K562 (cell line): ENCODE data around the gene POLD2. TPM values are rescaled to one million over a fixed set of nuclear protein-coding genes. Genes with fewer than 3 reads are reported as not detected.

Source experiments
- ATAC-seq: fragments of 200-7000 bp; cut with Tn5 transposase; 3 replicates; pipeline ENCODE4 v1.9.1; 2020; ENCODE audit warnings: moderate library complexity
- BruUV-seq: library from RNA; stranded (reverse); fragments of 400-500 nt; replicated peaks from 2 replicates; lab custom pipeline; 2021; lab: Mats Ljungman, UMichigan
- CTCF ChIA-PET: fragments of 300-600 bp; formaldehyde crosslinking; extraction: SDS; loops from one replicate; lab custom pipeline; 2021; ENCODE audit warnings: low intra/inter-chr PET ratio; lab: Yijun Ruan, JAX
- POLR2A ChIA-PET: fragments of 300-600, 350-650 bp; sonication (Branson Sonifier 250); formaldehyde crosslinking; extraction: SDS; loops from one replicate; lab custom pipeline; 2021; ENCODE audit warnings: antibody characterized with exemption, inconsistent platforms; lab: Yijun Ruan, JAX
- DNase-seq, 4 experiments: peaks; one replicate each; pipeline versions ENCODE4 v3.0.0 to v3.0.0-alpha.2; 2011 to 2018; ENCODE audit warnings: low spot score in 3 of 4, mixed read lengths in 3 of 4; ENCODE audit errors: extremely low read depth in 1 of 4
- FAIRE-seq: peaks from 2 replicates; lab custom pipeline; 2011; peaks lifted over from hg19 to GRCh38; lab: Jason Lieb, UNC
- H2AFZ ChIP-seq: 2 replicates; pipeline ENCODE4 v1.6.0; 2011; ENCODE audit warnings: low read depth, low read length, control low read depth, inconsistent platforms
- H3K27ac ChIP-seq: fragments of 200-600 bp; 3 replicates; pipeline ENCODE4 v1.8.0; 2011; ENCODE audit warnings: low read depth, mild to moderate bottlenecking, control low read depth, inconsistent platforms, low read length, moderate library complexity, mixed read lengths; ENCODE audit errors: extremely low read depth
- H3K27me3 ChIP-seq, 2 experiments: fragments of 300-600 bp in 1 of 2; 2 replicates in 1 of 2; 3 replicates in 1 of 2; pipeline versions ENCODE4 v1.6.0 to v1.8.0; 2011; ENCODE audit warnings: inconsistent platforms in 2 of 2, low read length in 2 of 2, mild to moderate bottlenecking in 1 of 2, mixed read lengths in 1 of 2, moderate library complexity in 1 of 2; ENCODE audit not compliant: control insufficient read depth in 2 of 2, insufficient read depth in 2 of 2
- H3K36me3 ChIP-seq: fragments of 300-600 bp; 3 replicates; pipeline ENCODE4 v1.8.0; 2011; ENCODE audit warnings: mild to moderate bottlenecking, low read length, inconsistent platforms; ENCODE audit not compliant: control insufficient read depth, insufficient read depth
- H3K4me1 ChIP-seq, 2 experiments: fragments of 200-600 bp in 1 of 2; replicated peaks in 1 of 2; 2 replicates in 1 of 2; 3 replicates in 1 of 2; pipeline versions ENCODE4 v1.5.1 to v1.8.0; 2011; ENCODE audit warnings: inconsistent platforms in 2 of 2, low read length in 2 of 2, mild to moderate bottlenecking in 1 of 2, mixed read lengths in 1 of 2, moderate library complexity in 1 of 2; ENCODE audit not compliant: control insufficient read depth in 2 of 2, insufficient read depth in 2 of 2
- H3K4me2 ChIP-seq: 2 replicates; pipeline ENCODE4 v1.6.1; 2011; ENCODE audit warnings: low read length, control low read depth, inconsistent platforms, mixed read lengths; ENCODE audit not compliant: insufficient read depth
- H3K4me3 ChIP-seq: fragments of 200-600 bp; sonication (generic), shearing (Covaris generic); 2 replicates; pipeline ENCODE4 v1.5.1; 2016; ENCODE audit warnings: control low read depth, inconsistent platforms
- H3K79me2 ChIP-seq: fragments of 200-600 bp; 3 replicates; pipeline ENCODE4 v1.8.0; 2011; ENCODE audit warnings: low read length, inconsistent platforms; ENCODE audit not compliant: control insufficient read depth, insufficient read depth
- H3K9ac ChIP-seq, 2 experiments: 2 replicates each; pipeline versions ENCODE4 v1.6.0 to v1.6.1; 2011; ENCODE audit warnings: low read depth in 2 of 2, low read length in 2 of 2, control low read depth in 1 of 2, inconsistent platforms in 1 of 2, mild to moderate bottlenecking in 1 of 2, mixed read lengths in 1 of 2; ENCODE audit not compliant: insufficient read depth in 1 of 2
- H3K9me1 ChIP-seq: one replicate; pipeline ENCODE4 v1.6.0; 2011; ENCODE audit warnings: inconsistent platforms, mild to moderate bottlenecking, low read length, moderate library complexity; ENCODE audit not compliant: control insufficient read depth, insufficient read depth
- H3K9me3 ChIP-seq: replicated peaks from 2 replicates; pipeline ENCODE4 v1.5.1; 2011; ENCODE audit warnings: low read depth, low read length, inconsistent platforms; ENCODE audit not compliant: control insufficient read depth, insufficient read depth
- H4K20me1 ChIP-seq: replicated peaks from 2 replicates; pipeline ENCODE4 v1.6.1; 2011; ENCODE audit warnings: low read length, inconsistent platforms, mixed read lengths; ENCODE audit not compliant: control insufficient read depth, insufficient read depth
- BMI1 ChIP-seq: fragments of 150-350 bp; IDR thresholded peaks from 2 replicates; pipeline ENCODE4 v1.6.1; 2014; ENCODE audit warnings: low read length
- CEBPG ChIP-seq, 3 experiments: fragments of 200-800 bp in 1 of 3; sonication (Bioruptor generic) in 1 of 3; sonication (generic) in 1 of 3; formaldehyde crosslinking in 1 of 3; IDR thresholded peaks in 2 of 3; conservative IDR thresholded peaks in 1 of 3; 2 replicates each; pipeline versions ENCODE4 v1.6.1 to v1.8.0; 2016 to 2022; ENCODE audit warnings: missing compliant biosample characterization in 2 of 3, missing genetic modification characterization in 2 of 3, mild to moderate bottlenecking in 1 of 3, missing genetic modification reagents in 1 of 3
- DNMT1 ChIP-seq: fragments of 450-650 bp; IDR thresholded peaks from 2 replicates; pipeline ENCODE4 v1.6.1; 2016; ENCODE audit warnings: antibody characterized with exemption, mild to moderate bottlenecking
- PBX2 ChIP-seq, 2 experiments: IDR thresholded peaks in 1 of 2; conservative IDR thresholded peaks in 1 of 2; 2 replicates each; pipeline ENCODE4 v1.6.1; 2016; ENCODE audit warnings: low read depth in 2 of 2, mild to moderate bottlenecking in 1 of 2, missing compliant biosample characterization in 1 of 2, missing genetic modification characterization in 1 of 2, moderate library complexity in 1 of 2
- PHF20 ChIP-seq: fragments of 450-650 bp; IDR thresholded peaks from 2 replicates; pipeline ENCODE4 v1.6.1; 2018; ENCODE audit not compliant: partially characterized antibody
- SMARCA5 ChIP-seq: fragments of 450-650 bp; IDR thresholded peaks from 2 replicates; pipeline ENCODE4 v1.6.1; 2016
- STAT6 ChIP-seq: sonication (generic); formaldehyde crosslinking; IDR thresholded peaks from 2 replicates; pipeline ENCODE4 v1.8.1; 2023; ENCODE audit warnings: mild to moderate bottlenecking, missing genetic modification reagents
- TEAD1 ChIP-seq, 2 experiments: fragments of 450-650 bp in 1 of 2; sonication (generic) in 1 of 2; formaldehyde crosslinking; IDR thresholded peaks; 2 replicates each; pipeline versions ENCODE4 v1.4.0 to v1.8.0; 2020 to 2022; ENCODE audit warnings: mild to moderate bottlenecking in 2 of 2, missing genetic modification reagents in 1 of 2
- TEAD2 ChIP-seq: fragments of 450-650 bp; IDR thresholded peaks from 2 replicates; pipeline ENCODE4 v1.6.1; 2016; ENCODE audit warnings: missing genetic modification characterization, control low read depth, missing compliant biosample characterization
- ZNF384 ChIP-seq: IDR thresholded peaks from 2 replicates; pipeline ENCODE4 v1.6.1; 2012; ENCODE audit warnings: low read depth, low read length, improper control_type of control experiment
- ZNF551 ChIP-seq: fragments of 250-450 bp; sonication (Bioruptor Pico); IDR thresholded peaks from 2 replicates; pipeline ENCODE4 v1.5.0; 2021; ENCODE audit warnings: mild to moderate bottlenecking, moderate library complexity
- ZNF584 ChIP-seq: fragments of 200-800 bp; sonication (Bioruptor generic); IDR thresholded peaks from 2 replicates; pipeline ENCODE4 v1.6.1; 2016; ENCODE audit warnings: low read depth, mild to moderate bottlenecking, missing genetic modification characterization, missing compliant biosample characterization
- WGBS: fragments of 100-300 bp; shearing (Covaris generic); methylation state at CpG from one replicate; pipeline ENCODE4 v1.1.6; 2016; ENCODE audit warnings: low coverage, mixed read lengths; ENCODE audit not compliant: insufficient coverage; ENCODE audit errors: missing lambda C conversion rate; 5-methylcytosine and 5-hydroxymethylcytosine counted together
- in situ Hi-C: fragments of 300-500 bp; cut with MboI; formaldehyde crosslinking; loops from 4 replicates; pipeline ENCODE4 v1.15.0; 2018; ENCODE audit warnings: inconsistent platforms, mixed read lengths
- intact Hi-C: fragments of 100-400 bp; cut with micrococcal nuclease; formaldehyde crosslinking; loops from 2 replicates; pipeline ENCODE4 v1.14.2; 2022
- polyA plus RNA-seq, 8 experiments: library from polyadenylated mRNA; depleted of rRNA in 4 of 8; stranded (reverse) in 5 of 8; unstranded in 3 of 8; fragments of >200 nt; fragmentation: Nextera tagmentation in 2 of 8; fragmentation: Illumina TruSeq in 1 of 8; extraction: Ambion mirVana in 2 of 8; extraction: Trizol in 1 of 8; gene quantifications; 2 replicates each; pipeline versions ENCODE4 v1.2.1 to v1.2.3, GENCODE V29; 2011 to 2014; ENCODE audit warnings: inconsistent platforms in 1 of 8, missing spikeins in 1 of 8
- total RNA-seq, 7 experiments: library from RNA; depleted of rRNA in 6 of 7; stranded (reverse); fragments of >200 nt in 6 of 7; fragmentation: Illumina TruSeq in 2 of 7; extraction: Trizol in 2 of 7; gene quantifications; 2 replicates each; pipeline versions ENCODE4 v1.2.1 to v1.2.3, GENCODE V29; 2011 to 2021; ENCODE audit warnings: low replicate concordance in 1 of 7

Gene POLD2
- total and polyA plus RNA-seq, 9 of the 15 experiments (the other 6 are each of a cell fraction or from before 2014, with no cell fraction given): 29.7 to 259 (median 225) TPM

GRCh38 chr7:44081266-44081748 lies 42.0 kb downstream of the POLD2 start:
- Histone ChIP-seq H4K20me1 (peaks cover 24% of the 10 kb centered on the region), H3K9me1 (no peaks in the 10 kb centered on the region), H3K27ac (0 out of 3 replicates have a peak overlapping the region, but pooled peaks have one; percentile 2), H3K4me3 (peak overlapping the region; percentile 64; the same call in 1 of the 2 replicates), H3K9ac (no peak overlapping the region; a peak in 1 of 4 replicates), H2AFZ (no peak overlapping the region), H3K9me3 (no peaks in the 10 kb centered on the region), H3K4me2 (peak overlapping the region; percentile 53; the same call in 1 of the 2 replicates), H3K27me3 (no peaks in the 10 kb centered on the region), H3K4me1 (peaks cover 9 to 29% of the 10 kb centered on the region in 2 experiments; a peak in 4 of 5 replicates), H3K79me2 (no peaks in the 10 kb centered on the region), H3K36me3 (peaks cover 19% of the 10 kb centered on the region; the same call in 2 of the 3 replicates)
- in situ Hi-C loops (no loop called here), intact Hi-C loops (loop anchor here (2.0 kb wide), 1 partner anchor 115 kb away; no protein-coding TSS in a partner anchor)
- WGBS: 3% methylated on average over 8 of the region's 9 CpGs
- ATAC-seq (peak; percentile 40), DNase-seq (peak; percentile 85 to 89 (median 86)), FAIRE-seq (peak; percentile 92)
- no TSS peak for BruUV-seq
- ChIA-PET CTCF (no interaction called here), POLR2A (interaction anchor here (0.6 to 1.1 kb wide), 7 partner anchors 13 to 313 kb away, joined by 3 to 5 read pairs (median 4); no protein-coding TSS in a partner anchor)
- TF ChIP-seq ZNF584 (CRISPR knock-in tag): peak; percentile 91
- TF ChIP-seq BMI1: no peak
- TF ChIP-seq TEAD2 (tag): 0 out of 2 replicates have a peak, but pooled peaks have one; percentile 17
- TF ChIP-seq PHF20: no peak
- TF ChIP-seq ZNF551: no peak
- TF ChIP-seq TEAD1 (CRISPR knock-in tag; IDR thresholded peaks at IDR 0.05): peak in 1 of 2 experiments; percentile 81; a peak in 2 of 4 replicates
- TF ChIP-seq STAT6 (CRISPR knock-in tag): no peak
- TF ChIP-seq DNMT1: no peak
- no peak for TF ChIP-seq PBX2 (CRISPR knock-in tag; IDR thresholded peaks at IDR 0.05; ENCODE audit: low read depth)
- TF ChIP-seq PBX2 (tag; conservative IDR thresholded peaks at IDR 0.05; ENCODE audit: low read depth): no peak
- no peak for TF ChIP-seq CEBPG (CRISPR knock-in tag; IDR thresholded peaks at IDR 0.05)
- no peak for TF ChIP-seq CEBPG (tag; conservative IDR thresholded peaks at IDR 0.05 in 1 of 2, IDR thresholded peaks at IDR 0.05 in 1 of 2)
- no peak for TF ChIP-seq SMARCA5
- TF ChIP-seq ZNF384: no peak
